SJSA1 (cell line): ENCODE measurements around the gene GAS1. TPM values are rescaled to one million over a fixed set of nuclear protein-coding genes. Genes with fewer than 3 reads are reported as not detected.

Experiments used
- DNase-seq, 2 experiments: peaks; one replicate each; pipeline ENCODE4 v3.0.0-alpha.2; 2015 to 2020; ENCODE audit warnings: low spot score in 2 of 2, low read depth in 1 of 2
- H3K27ac ChIP-seq: fragments of 250-450 bp; sonication (Bioruptor Pico); 2 replicates; pipeline ENCODE4 v1.5.1; 2020; ENCODE audit warnings: mild to moderate bottlenecking, moderate library complexity
- H3K27me3 ChIP-seq: fragments of 250-450 bp; sonication (Bioruptor Pico); replicated peaks from 2 replicates; pipeline ENCODE4 v1.5.1; 2020; ENCODE audit warnings: mild to moderate bottlenecking, moderate library complexity
- H3K36me3 ChIP-seq: fragments of 250-450 bp; sonication (Bioruptor Pico); 2 replicates; pipeline ENCODE4 v1.5.1; 2020; ENCODE audit warnings: mild to moderate bottlenecking
- H3K4me1 ChIP-seq: fragments of 250-450 bp; sonication (Bioruptor Pico); replicated peaks from 2 replicates; pipeline ENCODE4 v1.6.1; 2021; ENCODE audit warnings: mild to moderate bottlenecking
- H3K4me3 ChIP-seq: fragments of 250-450 bp; sonication (Bioruptor Pico); 2 replicates; pipeline ENCODE4 v1.5.1; 2020; ENCODE audit warnings: mild to moderate bottlenecking
- H3K9me3 ChIP-seq: fragments of 250-450 bp; sonication (Bioruptor Pico); replicated peaks from 2 replicates; pipeline ENCODE4 v1.5.1; 2020; ENCODE audit warnings: mild to moderate bottlenecking
- total RNA-seq: library from RNA; depleted of rRNA; stranded (reverse); fragments of >200 nt; shearing (Covaris generic); gene quantifications from 2 replicates; pipeline ENCODE4 v1.2.3, GENCODE V29; 2014

Gene GAS1
- total RNA-seq, 1 experiment from 2014 or later: 2.3 TPM

- Histone ChIP-seq H3K36me3 (no peaks in the 10 kb centered on the region), H3K9me3 (no peaks in the 10 kb centered on the region), H3K27ac (no peak overlapping the region), H3K4me3 (no peak overlapping the region), H3K4me1 (peaks cover 6% of the 10 kb centered on the region), H3K27me3 (peaks cover 2% of the 10 kb centered on the region; the same call in 1 of the 2 replicates)
- peak in 1 of 2 experiments; percentile 20 for DNase-seq
Observed at GRCh38 chr9:86977205-86977835, 30.0 kb upstream of the GAS1 start.

GRCh38 chr9:86975606-86976005 lies 28.3 kb upstream of the GAS1 start:
- no peak for DNase-seq

DNA sequence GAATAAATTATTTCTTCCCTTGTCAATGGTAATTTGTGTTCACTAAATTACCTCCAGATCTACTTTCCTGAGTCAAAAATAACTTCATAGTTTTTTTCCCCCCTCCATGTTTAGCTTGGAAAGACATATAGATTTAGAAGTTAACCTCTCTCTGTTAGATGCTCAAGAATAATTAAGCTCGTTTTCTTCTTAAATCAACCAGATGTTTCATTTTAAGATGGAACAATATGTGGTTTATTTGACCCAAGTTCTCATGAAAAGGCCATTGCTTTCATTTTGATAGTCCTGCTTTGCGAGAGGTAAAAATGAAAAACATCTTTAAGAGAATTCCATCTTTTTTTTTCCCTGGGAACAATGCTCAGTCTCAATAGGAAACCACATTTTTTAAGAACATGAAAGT lies 27.7 kb upstream of the GAS1 start:
- no peak for DNase-seq
- Histone ChIP-seq H3K36me3 (no peaks in the 10 kb centered on the region), H3K9me3 (no peaks in the 10 kb centered on the region), H3K4me3 (no peak overlapping the region), H3K27me3 (peaks cover 8% of the 10 kb centered on the region; the same call in 1 of the 2 replicates), H3K4me1 (peaks cover 6% of the 10 kb centered on the region), H3K27ac (no peak overlapping the region)

More at GRCh38 chr9:86975606-86976005, 28.3 kb upstream of the GAS1 start:
- H3K4me1 ChIP-seq: peaks cover 6% of the 10 kb centered on the region
- peaks cover 8% of the 10 kb centered on the region; the same call in 1 of the 2 replicates for H3K27me3 ChIP-seq
- H3K36me3 ChIP-seq: no peaks in the 10 kb centered on the region
- no peak overlapping the region for H3K27ac ChIP-seq
- no peak overlapping the region for H3K4me3 ChIP-seq
- H3K9me3 ChIP-seq: no peaks in the 10 kb centered on the region

- Histone ChIP-seq H3K9me3 (no peaks in the 10 kb centered on the region), H3K4me3 (no peak overlapping the region), H3K27ac (no peak overlapping the region), H3K27me3 (peaks cover 8% of the 10 kb centered on the region; the same call in 1 of the 2 replicates), H3K36me3 (no peaks in the 10 kb centered on the region), H3K4me1 (peaks cover 6% of the 10 kb centered on the region)
- no peak for DNase-seq
Observed at GRCh38 chr9:86974421-86974820, 27.1 kb upstream of the GAS1 start.

DNA sequence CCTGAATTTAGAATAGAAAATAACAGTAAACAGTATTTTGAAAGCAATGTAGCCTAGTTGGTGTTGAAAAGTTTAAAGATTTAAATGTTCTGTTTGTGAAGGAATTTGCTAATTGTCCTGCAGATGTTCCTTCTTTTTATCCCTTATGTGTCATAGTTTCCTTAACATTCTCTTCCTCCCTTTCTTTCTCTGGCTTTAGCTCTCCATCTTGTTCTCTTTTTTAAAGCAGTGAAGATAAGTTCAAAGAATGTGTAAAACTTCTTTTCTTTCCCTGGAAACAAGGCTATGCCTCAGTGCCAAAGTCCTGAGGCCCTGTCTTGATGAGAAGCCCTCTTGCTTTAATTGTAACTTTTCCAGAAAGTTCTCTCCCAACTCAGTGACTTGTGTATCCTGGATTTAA lies 24.4 kb upstream of the GAS1 start:
- H3K27me3 ChIP-seq: peaks cover 7% of the 10 kb centered on the region; the same call in 1 of the 2 replicates
- no peak overlapping the region for H3K27ac ChIP-seq
- no peaks in the 10 kb centered on the region for H3K9me3 ChIP-seq
- peaks cover 2% of the 10 kb centered on the region for H3K4me1 ChIP-seq
- no peaks in the 10 kb centered on the region for H3K36me3 ChIP-seq
- DNase-seq: no peak
- no peak overlapping the region for H3K4me3 ChIP-seq

GRCh38 chr9:86968258-86968920 lies 21.1 kb upstream of the GAS1 start:
- Histone ChIP-seq H3K27me3 (0 out of 2 replicates have a peak, but pooled peaks cover 6% of the 10 kb centered on the region), H3K4me1 (no peaks in the 10 kb centered on the region), H3K9me3 (no peaks in the 10 kb centered on the region), H3K36me3 (no peaks in the 10 kb centered on the region), H3K27ac (no peak overlapping the region), H3K4me3 (no peak overlapping the region)
- DNase-seq: no peak

- Histone ChIP-seq H3K27ac (no peak overlapping the region), H3K27me3 (0 out of 2 replicates have a peak, but pooled peaks cover 6% of the 10 kb centered on the region), H3K4me1 (no peaks in the 10 kb centered on the region), H3K9me3 (no peaks in the 10 kb centered on the region), H3K36me3 (no peaks in the 10 kb centered on the region), H3K4me3 (no peak overlapping the region)
- DNase-seq: no peak
Observed at GRCh38 chr9:86966852-86967511, 19.7 kb upstream of the GAS1 start.

DNA sequence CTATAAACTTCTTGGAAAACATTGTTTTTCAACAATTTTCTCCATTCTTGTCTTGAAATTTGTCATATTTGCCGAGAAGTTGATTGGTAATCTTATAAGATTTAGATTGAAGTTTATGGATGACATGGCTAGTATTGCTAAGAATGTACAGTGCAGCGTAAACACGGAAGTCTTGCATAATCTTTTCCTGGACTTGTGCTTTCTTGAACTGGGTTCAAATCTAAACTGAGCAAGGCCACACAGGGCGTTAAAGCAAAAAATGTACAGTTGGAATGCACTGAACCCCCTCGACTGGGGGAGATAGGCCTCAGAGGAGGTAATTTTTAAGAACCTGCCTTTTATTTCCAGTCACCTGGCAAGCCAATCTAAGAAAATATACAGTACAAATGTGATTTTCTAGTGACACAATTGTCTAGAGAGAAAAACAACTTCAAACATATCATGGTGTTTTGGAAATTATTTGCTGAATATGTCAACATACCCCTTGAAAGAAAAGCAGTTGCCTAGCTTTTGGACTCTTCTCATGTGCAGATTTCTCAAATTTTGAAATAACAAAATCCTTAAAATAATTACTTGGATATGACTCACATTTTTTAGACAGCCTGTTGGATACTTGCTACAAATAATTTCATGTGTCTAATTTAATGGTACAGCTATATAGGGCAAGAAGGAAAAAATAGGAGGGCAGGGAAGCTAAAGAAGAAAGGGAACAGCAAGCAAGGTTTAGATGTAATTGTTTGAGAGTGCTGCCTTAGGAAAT lies 18.5 kb upstream of the GAS1 start:
- Histone ChIP-seq H3K27me3 (0 out of 2 replicates have a peak, but pooled peaks cover 4% of the 10 kb centered on the region), H3K4me1 (no peaks in the 10 kb centered on the region), H3K27ac (no peak overlapping the region), H3K36me3 (no peaks in the 10 kb centered on the region), H3K9me3 (no peaks in the 10 kb centered on the region), H3K4me3 (no peak overlapping the region)
- no peak for DNase-seq

DNA sequence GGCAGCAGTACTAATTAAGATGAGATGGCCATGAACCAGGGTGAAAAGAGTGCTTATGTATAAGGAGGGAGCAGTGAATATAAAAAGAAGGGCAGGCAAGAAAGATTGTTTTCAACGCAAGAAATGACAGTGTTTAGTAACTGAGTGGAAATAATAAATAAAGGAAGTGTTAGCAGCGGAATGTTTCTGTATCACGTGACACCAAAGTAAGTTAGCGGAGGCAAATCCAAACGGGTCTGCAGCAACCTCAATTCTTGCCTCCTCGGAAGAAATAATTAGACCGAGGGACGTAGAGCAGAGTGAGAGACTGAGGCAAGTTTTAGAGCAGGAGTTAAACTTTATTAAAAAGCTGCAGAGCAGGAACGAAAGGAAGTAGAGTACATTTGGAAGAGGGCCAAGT lies 15.4 kb upstream of the GAS1 start:
- Histone ChIP-seq H3K9me3 (no peaks in the 10 kb centered on the region), H3K36me3 (no peaks in the 10 kb centered on the region), H3K4me1 (no peaks in the 10 kb centered on the region), H3K4me3 (no peak overlapping the region), H3K27me3 (peaks cover 21% of the 10 kb centered on the region), H3K27ac (no peak overlapping the region)
- no peak for DNase-seq

DNA sequence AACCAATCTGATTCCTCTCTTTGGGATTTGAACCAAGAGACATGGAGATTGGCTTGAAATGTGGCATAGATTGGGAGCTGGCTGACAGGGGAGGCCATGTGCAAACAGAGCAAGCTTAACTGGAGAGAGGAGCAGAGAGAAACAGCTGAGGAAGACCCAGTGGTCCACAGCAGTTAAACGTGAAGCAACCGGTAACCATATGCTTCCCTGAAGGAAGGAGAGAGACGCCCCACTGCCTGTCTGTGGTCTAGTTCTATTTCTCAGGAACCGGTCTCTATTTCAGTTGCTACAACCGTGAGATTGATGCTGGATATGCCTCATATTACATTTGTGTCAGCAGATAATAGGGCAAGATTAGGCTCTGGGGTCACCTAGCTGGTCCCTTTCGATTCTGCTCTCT lies 13.6 kb upstream of the GAS1 start:
- Histone ChIP-seq H3K4me3 (no peak overlapping the region), H3K27ac (no peak overlapping the region), H3K27me3 (peaks cover 31% of the 10 kb centered on the region), H3K4me1 (no peaks in the 10 kb centered on the region), H3K36me3 (no peaks in the 10 kb centered on the region), H3K9me3 (no peaks in the 10 kb centered on the region)
- DNase-seq: no peak

DNA sequence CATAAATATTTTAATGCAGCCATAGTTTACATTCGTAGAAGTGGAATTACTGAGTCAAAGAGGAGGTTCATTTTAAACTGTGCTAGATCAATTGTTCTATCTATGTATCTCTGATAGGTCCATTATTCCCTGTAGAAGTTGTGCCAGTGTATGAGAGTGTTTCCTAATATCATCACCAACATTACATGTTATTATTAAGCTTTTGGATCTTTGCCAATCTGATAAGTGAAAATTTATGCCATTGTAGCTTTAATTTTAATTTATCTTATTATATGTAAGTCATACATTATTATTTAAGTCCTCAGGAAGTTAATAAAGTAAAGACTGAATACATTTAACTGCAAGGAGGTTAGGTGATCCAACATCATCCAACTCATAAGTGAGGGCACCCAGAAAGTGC lies 10.9 kb upstream of the GAS1 start:
- no peaks in the 10 kb centered on the region for H3K4me1 ChIP-seq
- H3K4me3 ChIP-seq: no peak overlapping the region
- H3K27ac ChIP-seq: no peak overlapping the region
- H3K9me3 ChIP-seq: no peaks in the 10 kb centered on the region
- no peaks in the 10 kb centered on the region for H3K36me3 ChIP-seq
- peaks cover 31% of the 10 kb centered on the region for H3K27me3 ChIP-seq
- no peak for DNase-seq

DNA sequence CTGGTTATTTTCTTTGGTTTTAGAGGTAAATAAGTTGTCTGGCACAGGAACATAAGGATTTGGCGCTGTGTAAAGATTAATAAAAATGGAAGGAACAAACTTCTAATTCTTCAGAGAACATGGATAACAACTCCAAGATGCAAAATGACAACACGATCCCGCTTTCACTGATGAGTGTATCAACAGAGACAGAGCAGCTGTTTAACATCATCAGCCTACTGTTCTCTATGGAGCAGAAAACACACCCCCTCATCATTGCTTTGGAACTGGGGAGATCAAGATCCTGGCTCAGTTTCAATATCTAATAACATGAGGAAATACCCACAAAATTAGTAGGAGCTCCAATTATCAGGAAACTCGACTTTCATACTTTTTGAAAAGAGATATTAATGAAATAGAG lies 8.3 kb upstream of the GAS1 start:
- H3K4me3 ChIP-seq: no peak overlapping the region
- no peak for DNase-seq
- no peaks in the 10 kb centered on the region for H3K9me3 ChIP-seq
- H3K4me1 ChIP-seq: no peaks in the 10 kb centered on the region
- no peak overlapping the region for H3K27ac ChIP-seq
- peaks cover 27% of the 10 kb centered on the region for H3K27me3 ChIP-seq
- no peaks in the 10 kb centered on the region for H3K36me3 ChIP-seq

GRCh38 chr9:86955042-86955441 lies 7.7 kb upstream of the GAS1 start:
- Histone ChIP-seq H3K9me3 (no peaks in the 10 kb centered on the region), H3K27me3 (peaks cover 21% of the 10 kb centered on the region; the same call in 1 of the 2 replicates), H3K4me3 (no peak overlapping the region), H3K36me3 (no peaks in the 10 kb centered on the region), H3K27ac (no peak overlapping the region), H3K4me1 (no peaks in the 10 kb centered on the region)
- no peak for DNase-seq
